ENCODE results near the gene MXD1.
"Not testable (repeated sequence)": the region's sequence is repeated elsewhere in the genome, so short reads cannot be mapped to it uniquely, and the experiment has no call there.

Gene MXD1

GRCh38 chr2:69943000-69943842, 28.3 kb downstream of the MXD1 start:
- DNase-seq (no peak), ATAC-seq (replicated peaks) (no peak)
- Mint-ChIP-seq H3K36me3 (peaks cover 31 to 37% of the 10 kb centered on the region in 2 donors), H3K27ac (peak overlapping the region; percentile 43), H3K9me3 (no peaks in the 10 kb centered on the region), H3K27me3 (peaks cover 6 to 10% of the 10 kb centered on the region in 2 donors), H3K4me3 (no peak overlapping the region), H3K4me1 (peaks cover 12 to 22% of the 10 kb centered on the region in 2 donors)

- peaks cover 24 to 29% of the 10 kb centered on the region in 2 donors for H3K36me3 Mint-ChIP-seq
- H3K4me1 Mint-ChIP-seq = peaks cover 12 to 22% of the 10 kb centered on the region in 2 donors
- H3K9me3 Mint-ChIP-seq = no peaks in the 10 kb centered on the region
- DNase-seq = no peak
- ATAC-seq (replicated peaks) = no peak
- no peak overlapping the region for H3K4me3 Mint-ChIP-seq
- H3K27me3 Mint-ChIP-seq = peaks cover 9 to 13% of the 10 kb centered on the region in 2 donors
- H3K27ac Mint-ChIP-seq = peak overlapping the region; percentile 43
Observed at GRCh38 chr2:69943843-69944525, 29.1 kb downstream of the MXD1 start.

GRCh38 chr2:69944756-69945155, 29.8 kb downstream of the MXD1 start:
- no peak overlapping the region for H3K27ac Mint-ChIP-seq
- H3K4me1 Mint-ChIP-seq = peaks cover 12 to 22% of the 10 kb centered on the region in 2 donors
- ATAC-seq (replicated peaks) = no peak
- no peak for DNase-seq
- no peak overlapping the region for H3K4me3 Mint-ChIP-seq
- peaks cover 18 to 24% of the 10 kb centered on the region in 2 donors for H3K36me3 Mint-ChIP-seq
- H3K9me3 Mint-ChIP-seq = no peaks in the 10 kb centered on the region
- peaks cover 12 to 15% of the 10 kb centered on the region in 2 donors for H3K27me3 Mint-ChIP-seq

GRCh38 chr2:69945441-69945840, 30.5 kb downstream of the MXD1 start:
- ATAC-seq (replicated peaks) = no peak
- H3K4me3 Mint-ChIP-seq = no peak overlapping the region
- H3K36me3 Mint-ChIP-seq = peaks cover 18 to 23% of the 10 kb centered on the region in 2 donors
- H3K27ac Mint-ChIP-seq = peak overlapping the region; percentile 47
- DNase-seq = no peak
- peaks cover 12 to 22% of the 10 kb centered on the region in 2 donors for H3K4me1 Mint-ChIP-seq
- peaks cover 12 to 15% of the 10 kb centered on the region in 2 donors for H3K27me3 Mint-ChIP-seq
- no peaks in the 10 kb centered on the region for H3K9me3 Mint-ChIP-seq

GRCh38 chr2:69945941-69946340, 31.0 kb downstream of the MXD1 start:
- H3K27ac Mint-ChIP-seq = peak overlapping the region; percentile 47
- H3K4me3 Mint-ChIP-seq = no peak overlapping the region

GRCh38 chr2:69946351-69947324, 31.7 kb downstream of the MXD1 start:
- H3K4me1 Mint-ChIP-seq = peaks cover 12 to 22% of the 10 kb centered on the region in 2 donors
- no peaks in the 10 kb centered on the region for H3K9me3 Mint-ChIP-seq
- DNase-seq (no peak), ATAC-seq (replicated peaks) (peak; percentile 82 to 90)
- H3K27ac Mint-ChIP-seq = no peak overlapping the region
- peaks cover 12 to 15% of the 10 kb centered on the region in 2 donors for H3K27me3 Mint-ChIP-seq
- H3K36me3 Mint-ChIP-seq = peaks cover 18% of the 10 kb centered on the region in 2 donors
- H3K4me3 Mint-ChIP-seq = no peak overlapping the region

More at GRCh38 chr2:69945941-69946340, 31.0 kb downstream of the MXD1 start:
- H3K27me3 Mint-ChIP-seq = peaks cover 12 to 15% of the 10 kb centered on the region in 2 donors
- no peaks in the 10 kb centered on the region for H3K9me3 Mint-ChIP-seq
- H3K4me1 Mint-ChIP-seq = peaks cover 12 to 22% of the 10 kb centered on the region in 2 donors
- DNase-seq (no peak), ATAC-seq (replicated peaks) (no peak)
- peaks cover 18% of the 10 kb centered on the region in 2 donors for H3K36me3 Mint-ChIP-seq

- H3K4me3 Mint-ChIP-seq = no peak overlapping the region
- H3K27me3 Mint-ChIP-seq = peaks cover 12 to 15% of the 10 kb centered on the region in 2 donors
- ATAC-seq (replicated peaks) (no peak), DNase-seq (no peak)
- peaks cover 11 to 13% of the 10 kb centered on the region in 2 donors for H3K36me3 Mint-ChIP-seq
- no peak overlapping the region for H3K27ac Mint-ChIP-seq
- H3K9me3 Mint-ChIP-seq = no peaks in the 10 kb centered on the region
- peaks cover 12 to 22% of the 10 kb centered on the region in 2 donors for H3K4me1 Mint-ChIP-seq
Observed at GRCh38 chr2:69947325-69947931, 32.5 kb downstream of the MXD1 start.

GRCh38 chr2:69948032-69948962, 33.4 kb downstream of the MXD1 start:
- Mint-ChIP-seq H3K36me3 (peaks cover 5 to 9% of the 10 kb centered on the region in 2 donors), H3K4me3 (no peak overlapping the region), H3K27me3 (peaks cover 12 to 15% of the 10 kb centered on the region in 2 donors), H3K9me3 (no peaks in the 10 kb centered on the region), H3K4me1 (peaks cover 12 to 22% of the 10 kb centered on the region in 2 donors), H3K27ac (no peak overlapping the region)
- no peak for DNase-seq
- ATAC-seq (replicated peaks) = no peak

- no peak overlapping the region for H3K4me3 Mint-ChIP-seq
- H3K36me3 Mint-ChIP-seq = peaks cover 0 to 2% of the 10 kb centered on the region in 2 donors
- DNase-seq = no peak
- no peak overlapping the region for H3K27ac Mint-ChIP-seq
- H3K4me1 Mint-ChIP-seq = peaks cover 12 to 22% of the 10 kb centered on the region in 2 donors
- no peak for ATAC-seq (replicated peaks)
- H3K27me3 Mint-ChIP-seq = peaks cover 12 to 15% of the 10 kb centered on the region in 2 donors
- no peaks in the 10 kb centered on the region for H3K9me3 Mint-ChIP-seq
Observed at GRCh38 chr2:69948963-69949645, 34.2 kb downstream of the MXD1 start.

GRCh38 chr2:69950241-69950640, 35.3 kb downstream of the MXD1 start:
- peaks cover 14 to 27% of the 10 kb centered on the region in 2 donors for H3K4me1 Mint-ChIP-seq
- H3K4me3 Mint-ChIP-seq = no peak overlapping the region
- H3K36me3 Mint-ChIP-seq = no peaks in the 10 kb centered on the region

GRCh38 chr2:69950671-69951070, 35.8 kb downstream of the MXD1 start:
- not testable (repeated sequence) for H3K4me3 Mint-ChIP-seq; H3K36me3 Mint-ChIP-seq; DNase-seq; ATAC-seq (replicated peaks); H3K9me3 Mint-ChIP-seq; H3K27ac Mint-ChIP-seq
- H3K4me1 Mint-ChIP-seq = peaks cover 14 to 25% of the 10 kb centered on the region in 2 donors
- H3K27me3 Mint-ChIP-seq = peaks cover 12% of the 10 kb centered on the region in 2 donors

More at GRCh38 chr2:69950241-69950640, 35.3 kb downstream of the MXD1 start:
- Mint-ChIP-seq H3K27me3 (peaks cover 12 to 15% of the 10 kb centered on the region in 2 donors), H3K9me3 (no peaks in the 10 kb centered on the region), H3K27ac (no peak overlapping the region)
- DNase-seq = no peak
- no peak for ATAC-seq (replicated peaks)
